Testis (tissue), 2 donors: ENCODE results near the gene C10orf105.

Experiments used
- CTCF ChIP-seq, 3 experiments: fragments of 450-650 bp in 2 of 3; fragments of 200-600 bp in 1 of 3; sonication (generic) in 1 of 3; IDR thresholded peaks; one replicate each; pipeline ENCODE4 v1.5.1; 2016 to 2019; ENCODE audit warnings: antibody characterized with exemption in 3 of 3, mild to moderate bottlenecking in 2 of 3, moderate library complexity in 1 of 3
- POLR2A ChIP-seq: fragments of 450-650 bp; IDR thresholded peaks from one replicate; pipeline ENCODE4 v1.6.1; 2017; ENCODE audit warnings: antibody characterized with exemption, mild to moderate bottlenecking, moderate library complexity

- peak; percentile 62 to 80 (median 76) for TF ChIP-seq CTCF (IDR thresholded peaks at IDR 0.05)
- TF ChIP-seq POLR2A = no peak
Observed at GRCh38 chr10:71708301-71708703, 11.3 kb downstream of the C10orf105 start.
